ENCODE data around the gene PACSIN1.
A peak's percentile ranks its signal among the peaks of the same experiment; 100 is the strongest.

Gene PACSIN1

GRCh38 chr6:34571388-34571787, 105.5 kb downstream of the PACSIN1 start:
- Histone ChIP-seq H3K4me1 (ENCODE audit: insufficient read depth, poor library complexity, severe bottlenecking) (no peaks in the 10 kb centered on the region), H3K4me3 (ENCODE audit: severe bottlenecking) (no peak overlapping the region), H3K27ac (ENCODE audit: poor library complexity, severe bottlenecking) (no peak overlapping the region), H3K27me3 (ENCODE audit: insufficient read depth, poor library complexity, severe bottlenecking) (no peaks in the 10 kb centered on the region), H3K36me3 (ENCODE audit: low read depth) (no peaks in the 10 kb centered on the region), H3K9me3 (ENCODE audit: severe bottlenecking) (no peaks in the 10 kb centered on the region)
- no peak for TF ChIP-seq CTCF (IDR thresholded peaks at IDR 0.05; ENCODE audit: poor library complexity, severe bottlenecking)
- no peak for DNase-seq (ENCODE audit: low spot score)
- no peak for ATAC-seq (ENCODE audit: low read depth)

GRCh38 chr6:34572021-34572420, 106.1 kb downstream of the PACSIN1 start:
- no peaks in the 10 kb centered on the region for H3K4me1 ChIP-seq (ENCODE audit: insufficient read depth, poor library complexity, severe bottlenecking)
- no peak for TF ChIP-seq CTCF (IDR thresholded peaks at IDR 0.05; ENCODE audit: poor library complexity, severe bottlenecking)
- ATAC-seq (ENCODE audit: low read depth) (no peak), DNase-seq (ENCODE audit: low spot score) (no peak)
- no peak overlapping the region for H3K4me3 ChIP-seq (ENCODE audit: severe bottlenecking)
- no peaks in the 10 kb centered on the region for H3K9me3 ChIP-seq (ENCODE audit: severe bottlenecking)
- no peak overlapping the region for H3K27ac ChIP-seq (ENCODE audit: poor library complexity, severe bottlenecking)
- no peaks in the 10 kb centered on the region for H3K27me3 ChIP-seq (ENCODE audit: insufficient read depth, poor library complexity, severe bottlenecking)
- H3K36me3 ChIP-seq (ENCODE audit: low read depth), result no peaks in the 10 kb centered on the region

- Histone ChIP-seq H3K36me3 (ENCODE audit: low read depth) (no peaks in the 10 kb centered on the region), H3K4me3 (ENCODE audit: severe bottlenecking) (no peak overlapping the region)
- ATAC-seq (ENCODE audit: low read depth), result no peak
Observed at GRCh38 chr6:34572585-34572984, 106.7 kb downstream of the PACSIN1 start.

GRCh38 chr6:34573567-34574183, 107.8 kb downstream of the PACSIN1 start:
- no peak for TF ChIP-seq CTCF (IDR thresholded peaks at IDR 0.05; ENCODE audit: poor library complexity, severe bottlenecking)
- ATAC-seq (ENCODE audit: low read depth) (no peak), DNase-seq (ENCODE audit: low spot score) (no peak)
- H3K4me3 ChIP-seq (ENCODE audit: severe bottlenecking), result no peak overlapping the region
- H3K9me3 ChIP-seq (ENCODE audit: severe bottlenecking), result no peaks in the 10 kb centered on the region
- H3K27ac ChIP-seq (ENCODE audit: poor library complexity, severe bottlenecking), result no peak overlapping the region
- H3K4me1 ChIP-seq (ENCODE audit: insufficient read depth, poor library complexity, severe bottlenecking), result no peaks in the 10 kb centered on the region
- H3K27me3 ChIP-seq (ENCODE audit: insufficient read depth, poor library complexity, severe bottlenecking), result no peaks in the 10 kb centered on the region
- no peaks in the 10 kb centered on the region for H3K36me3 ChIP-seq (ENCODE audit: low read depth)

More at GRCh38 chr6:34572585-34572984, 106.7 kb downstream of the PACSIN1 start:
- Histone ChIP-seq H3K27ac (ENCODE audit: poor library complexity, severe bottlenecking) (no peak overlapping the region), H3K4me1 (ENCODE audit: insufficient read depth, poor library complexity, severe bottlenecking) (no peaks in the 10 kb centered on the region), H3K27me3 (ENCODE audit: insufficient read depth, poor library complexity, severe bottlenecking) (no peaks in the 10 kb centered on the region), H3K9me3 (ENCODE audit: severe bottlenecking) (no peaks in the 10 kb centered on the region)
- TF ChIP-seq CTCF (IDR thresholded peaks at IDR 0.05; ENCODE audit: poor library complexity, severe bottlenecking), result no peak
- no peak for DNase-seq (ENCODE audit: low spot score)

- no peaks in the 10 kb centered on the region for H3K9me3 ChIP-seq (ENCODE audit: severe bottlenecking)
- no peaks in the 10 kb centered on the region for H3K36me3 ChIP-seq (ENCODE audit: low read depth)
Observed at GRCh38 chr6:34574647-34575293, 108.9 kb downstream of the PACSIN1 start.

More at GRCh38 chr6:34574647-34575293, 108.9 kb downstream of the PACSIN1 start:
- Histone ChIP-seq H3K27ac (ENCODE audit: poor library complexity, severe bottlenecking) (no peak overlapping the region), H3K4me1 (ENCODE audit: insufficient read depth, poor library complexity, severe bottlenecking) (no peaks in the 10 kb centered on the region), H3K4me3 (ENCODE audit: severe bottlenecking) (no peak overlapping the region), H3K27me3 (ENCODE audit: insufficient read depth, poor library complexity, severe bottlenecking) (no peaks in the 10 kb centered on the region)
- TF ChIP-seq CTCF (IDR thresholded peaks at IDR 0.05; ENCODE audit: poor library complexity, severe bottlenecking), result no peak
- no peak for DNase-seq (ENCODE audit: low spot score)
- peak; percentile 15; the same call in 2 of the 3 replicates for ATAC-seq (ENCODE audit: low read depth)

All from RWPE2 (cell line).